HepG2 (cell line): Measurements from ENCODE around the gene PELI2. TPM values are rescaled to one million over a fixed set of nuclear protein-coding genes. Genes with fewer than 3 reads are reported as not detected.

Experiments
- NONO ChIP-seq, 2 experiments: fragments of 450-650 bp in 1 of 2; sonication (generic) in 1 of 2; formaldehyde crosslinking in 1 of 2; IDR thresholded peaks in 1 of 2; conservative IDR thresholded peaks in 1 of 2; 2 replicates each; pipeline versions ENCODE4 v1.6.1 to v1.8.0; 2017 to 2022; ENCODE audit warnings: mild to moderate bottlenecking in 1 of 2, missing genetic modification reagents in 1 of 2, moderate library complexity in 1 of 2
- POLR2AphosphoS5 ChIP-seq: IDR thresholded peaks from 2 replicates; pipeline ENCODE4 v1.6.1; 2012; ENCODE audit warnings: low read depth, low read length
- RBFOX2 ChIP-seq: fragments of 200-400 bp; formaldehyde crosslinking; IDR thresholded peaks from 2 replicates; pipeline ENCODE4 v1.6.1; 2017; ENCODE audit warnings: low read depth, mild to moderate bottlenecking, low read length
- REPIN1 ChIP-seq: sonication (generic); formaldehyde crosslinking; IDR thresholded peaks from 2 replicates; pipeline ENCODE4 v1.8.0; 2022; ENCODE audit warnings: missing genetic modification reagents, low read depth, mild to moderate bottlenecking, borderline replicate concordance
- THYN1 ChIP-seq: sonication (generic); formaldehyde crosslinking; IDR thresholded peaks from 2 replicates; pipeline ENCODE4 v1.8.1; 2023; ENCODE audit warnings: low read depth, mild to moderate bottlenecking, moderate library complexity, missing genetic modification reagents, borderline replicate concordance
- TMF1 ChIP-seq: sonication (generic); formaldehyde crosslinking; IDR thresholded peaks from 2 replicates; pipeline ENCODE4 v1.8.1; 2022; ENCODE audit warnings: low read depth, missing genetic modification reagents
- ZFYVE20 ChIP-seq: sonication (generic); formaldehyde crosslinking; IDR thresholded peaks from 2 replicates; pipeline ENCODE4 v1.8.0; 2023; ENCODE audit warnings: low read depth, mild to moderate bottlenecking, moderate library complexity, missing genetic modification reagents, borderline replicate concordance
- ZKSCAN5 ChIP-seq: sonication (generic); formaldehyde crosslinking; IDR thresholded peaks from 2 replicates; pipeline ENCODE4 v1.5.1; 2020; ENCODE audit warnings: mild to moderate bottlenecking, missing genetic modification reagents
- ZNF142 ChIP-seq: sonication (generic); formaldehyde crosslinking; IDR thresholded peaks from 2 replicates; pipeline ENCODE4 v1.4.0; 2020; ENCODE audit warnings: missing genetic modification reagents
- ZNF143 ChIP-seq: sonication (generic); formaldehyde crosslinking; IDR thresholded peaks from 2 replicates; pipeline ENCODE4 v1.4.0; 2020; ENCODE audit warnings: missing genetic modification reagents
- ZSCAN21 ChIP-seq: sonication (generic); formaldehyde crosslinking; IDR thresholded peaks from 2 replicates; pipeline ENCODE4 v1.8.0; 2022; ENCODE audit warnings: mild to moderate bottlenecking, missing genetic modification reagents, moderate library complexity, borderline replicate concordance
- polyA plus RNA-seq, 8 experiments: library from polyadenylated mRNA; depleted of rRNA in 3 of 8; stranded (reverse) in 7 of 8; unstranded in 1 of 8; fragments of >200 nt; fragmentation: Illumina TruSeq in 4 of 8; extraction: Trizol in 4 of 8; gene quantifications; 2 replicates each; pipeline versions ENCODE4 v1.2.1 to v1.2.3, GENCODE V29; 2011 to 2016; ENCODE audit warnings: low read depth in 4 of 8, missing spikeins in 1 of 8, mixed read lengths in 1 of 8; ENCODE audit not compliant: insufficient read depth in 1 of 8
- total RNA-seq, 5 experiments: library from RNA; depleted of rRNA; stranded (reverse); fragments of >200 nt; fragmentation: Illumina TruSeq; extraction: Trizol; gene quantifications; 2 replicates each; pipeline ENCODE4 v1.2.3, GENCODE V29; 2016; ENCODE audit warnings: low read depth in 1 of 5

The PELI2 gene
- total and polyA plus RNA-seq, 2 of the 13 experiments (the other 11 are each of a cell fraction or from before 2014, with no cell fraction given) = 0.07 TPM; not detected in 1

GRCh38 chr14:56133547-56133946, 15.3 kb downstream of the PELI2 start (continued):
- TF ChIP-seq ZNF142 (no peak), ZNF143 (CRISPR knock-in tag) (no peak), ZKSCAN5 (no peak), TMF1 (CRISPR knock-in tag) (no peak), NONO (IDR thresholded peaks at IDR 0.05) (no peak), NONO (CRISPR knock-in tag; conservative IDR thresholded peaks at IDR 0.05) (no peak), POLR2AphosphoS5 (no peak), THYN1 (CRISPR knock-in tag) (no peak), ZSCAN21 (no peak), REPIN1 (CRISPR knock-in tag) (no peak), RBFOX2 (no peak), ZFYVE20 (CRISPR knock-in tag) (no peak)
